ENCODE data around the gene EPS15. TPM values are rescaled to one million over a fixed set of nuclear protein-coding genes. Genes with fewer than 3 reads are reported as not detected.

EPS15 gene
- total and polyA plus RNA-seq, 9 of the 15 experiments (the other 6 are each of a cell fraction or from before 2014, with no cell fraction given) = 23.1 to 69.0 (median 41.7) TPM

- TF ChIP-seq, protein P1, sequence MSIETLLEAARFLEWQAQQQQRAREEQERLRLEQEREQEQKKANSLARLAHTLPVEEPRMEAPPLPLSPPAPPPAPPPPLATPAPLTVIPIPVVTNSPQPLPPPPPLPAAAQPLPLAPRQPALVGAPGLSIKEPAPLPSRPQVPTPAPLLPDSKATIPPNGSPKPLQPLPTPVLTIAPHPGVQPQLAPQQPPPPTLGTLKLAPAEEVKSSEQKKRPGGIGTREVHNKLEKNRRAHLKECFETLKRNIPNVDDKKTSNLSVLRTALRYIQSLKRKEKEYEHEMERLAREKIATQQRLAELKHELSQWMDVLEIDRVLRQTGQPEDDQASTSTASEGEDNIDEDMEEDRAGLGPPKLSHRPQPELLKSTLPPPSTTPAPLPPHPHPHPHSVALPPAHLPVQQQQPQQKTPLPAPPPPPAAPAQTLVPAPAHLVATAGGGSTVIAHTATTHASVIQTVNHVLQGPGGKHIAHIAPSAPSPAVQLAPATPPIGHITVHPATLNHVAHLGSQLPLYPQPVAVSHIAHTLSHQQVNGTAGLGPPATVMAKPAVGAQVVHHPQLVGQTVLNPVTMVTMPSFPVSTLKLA (conservative IDR thresholded peaks at IDR 0.05) = peak; percentile 49 to 78
- TF ChIP-seq PHF8 (IDR thresholded peaks at IDR 0.05; ENCODE audit: borderline replicate concordance, low read length) (peak; percentile 68; the same call in 1 of the 2 replicates), HDAC2 (IDR thresholded peaks at IDR 0.05) (peak; percentile 80), SMARCA4 (IDR thresholded peaks at IDR 0.05) (peak; percentile 93), NUFIP1 (IDR thresholded peaks at IDR 0.05; ENCODE audit: partially characterized antibody) (no peak), TARDBP (IDR thresholded peaks at IDR 0.05) (peak; percentile 51; the same call in 1 of the 2 replicates), JUND (IDR thresholded peaks at IDR 0.05; ENCODE audit: borderline replicate concordance, low read depth, low read length) (peak; percentile 99), JUND (tag; IDR thresholded peaks at IDR 0.05; ENCODE audit: borderline replicate concordance, low read depth, low read length) (peak; percentile 99), ZNF23 (CRISPR knock-in tag; IDR thresholded peaks at IDR 0.05) (no peak), NR2C1 (IDR thresholded peaks at IDR 0.05) (peak; percentile 80), NR2C1 (tag; IDR thresholded peaks at IDR 0.05) (peak; percentile 80), SMARCA5 (IDR thresholded peaks at IDR 0.05) (peak; percentile 87; the same call in 1 of the 2 replicates), ARID2 (IDR thresholded peaks at IDR 0.05) (no peak), NR2F6 (CRISPR knock-in tag; IDR thresholded peaks at IDR 0.05) (no peak), PHF20 (IDR thresholded peaks at IDR 0.05; ENCODE audit: partially characterized antibody) (peak; percentile 35), PTBP1 (IDR thresholded peaks at IDR 0.05; ENCODE audit: low read depth, low read length) (no peak), POLR2G (IDR thresholded peaks at IDR 0.05; ENCODE audit: low read depth, low read length) (0 out of 2 replicates have a peak, but pooled peaks have one; percentile 32), EP400 (IDR thresholded peaks at IDR 0.05) (peak; percentile 85), STAT5A (IDR thresholded peaks at IDR 0.05; ENCODE audit: borderline replicate concordance, low read length) (peak; percentile 63), POLR2A (conservative IDR thresholded peaks at IDR 0.05) (peak; percentile 86), ZNF134 (CRISPR knock-in tag; conservative IDR thresholded peaks at IDR 0.05) (no peak; the same call in 1 of the 2 replicates), CBX1 (IDR thresholded peaks at IDR 0.05; ENCODE audit: low read depth) (peak; percentile 69), MTA2 (IDR thresholded peaks at IDR 0.05; ENCODE audit: low read depth) (peak; percentile 67), ZBTB2 (IDR thresholded peaks at IDR 0.05) (peak; percentile 88; the same call in 1 of the 2 replicates), MAX (CRISPR knock-in tag; IDR thresholded peaks at IDR 0.05) (peak; percentile 92)
- TF ChIP-seq, protein P2, sequence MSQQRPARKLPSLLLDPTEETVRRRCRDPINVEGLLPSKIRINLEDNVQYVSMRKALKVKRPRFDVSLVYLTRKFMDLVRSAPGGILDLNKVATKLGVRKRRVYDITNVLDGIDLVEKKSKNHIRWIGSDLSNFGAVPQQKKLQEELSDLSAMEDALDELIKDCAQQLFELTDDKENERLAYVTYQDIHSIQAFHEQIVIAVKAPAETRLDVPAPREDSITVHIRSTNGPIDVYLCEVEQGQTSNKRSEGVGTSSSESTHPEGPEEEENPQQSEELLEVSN (IDR thresholded peaks at IDR 0.05; ENCODE audit: borderline replicate concordance in 1 of 2, extremely low read depth in 1 of 2, insufficient read depth in 1 of 2, insufficient read length in 1 of 2, low read depth in 1 of 2, low read length in 1 of 2, poor library complexity in 1 of 2, severe bottlenecking in 1 of 2) = peak; percentile 6 to 56
Observed at GRCh38 chr1:51331206-51332100, 187.6 kb downstream of the EPS15 start (continued).

All from K562 (cell line).